Measurements from ENCODE around the gene PDE4B.

Gene PDE4B

DNA sequence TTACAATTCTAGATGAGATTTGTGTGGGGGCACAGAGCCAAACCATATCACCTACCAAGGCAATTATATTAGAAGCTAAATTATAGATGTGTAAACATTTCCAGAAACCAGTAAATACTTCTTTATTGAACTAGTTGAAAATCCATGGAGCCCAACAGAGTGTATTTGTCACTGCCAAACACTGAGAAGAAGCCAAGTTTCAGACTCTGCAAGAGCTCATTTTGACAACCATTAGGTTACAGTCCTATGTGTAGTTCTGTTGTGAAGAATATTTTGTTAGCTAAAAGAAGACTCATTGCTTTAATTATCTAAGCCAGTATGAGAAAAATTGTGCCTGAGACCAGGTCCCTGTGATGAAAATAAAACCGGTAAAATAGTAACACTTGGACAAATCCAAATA, 382.4 kb downstream of the PDE4B start:
- H4K20me1 ChIP-seq (ENCODE audit: insufficient read depth), result no peaks in the 10 kb centered on the region
- no peaks in the 10 kb centered on the region for H3K4me1 ChIP-seq (ENCODE audit: low read depth, poor library complexity, severe bottlenecking)
- H3K4me3 ChIP-seq (IDR thresholded peaks at IDR 0.05; ENCODE audit: insufficient read depth, low read depth, low read length), result no peak overlapping the region
- H3K36me3 ChIP-seq (ENCODE audit: insufficient read depth), result no peaks in the 10 kb centered on the region
- TF ChIP-seq, protein P1, sequence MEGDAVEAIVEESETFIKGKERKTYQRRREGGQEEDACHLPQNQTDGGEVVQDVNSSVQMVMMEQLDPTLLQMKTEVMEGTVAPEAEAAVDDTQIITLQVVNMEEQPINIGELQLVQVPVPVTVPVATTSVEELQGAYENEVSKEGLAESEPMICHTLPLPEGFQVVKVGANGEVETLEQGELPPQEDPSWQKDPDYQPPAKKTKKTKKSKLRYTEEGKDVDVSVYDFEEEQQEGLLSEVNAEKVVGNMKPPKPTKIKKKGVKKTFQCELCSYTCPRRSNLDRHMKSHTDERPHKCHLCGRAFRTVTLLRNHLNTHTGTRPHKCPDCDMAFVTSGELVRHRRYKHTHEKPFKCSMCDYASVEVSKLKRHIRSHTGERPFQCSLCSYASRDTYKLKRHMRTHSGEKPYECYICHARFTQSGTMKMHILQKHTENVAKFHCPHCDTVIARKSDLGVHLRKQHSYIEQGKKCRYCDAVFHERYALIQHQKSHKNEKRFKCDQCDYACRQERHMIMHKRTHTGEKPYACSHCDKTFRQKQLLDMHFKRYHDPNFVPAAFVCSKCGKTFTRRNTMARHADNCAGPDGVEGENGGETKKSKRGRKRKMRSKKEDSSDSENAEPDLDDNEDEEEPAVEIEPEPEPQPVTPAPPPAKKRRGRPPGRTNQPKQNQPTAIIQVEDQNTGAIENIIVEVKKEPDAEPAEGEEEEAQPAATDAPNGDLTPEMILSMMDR (conservative IDR thresholded peaks at IDR 0.05; ENCODE audit: low read depth, low read length), result no peak
- no peak overlapping the region for H3K27ac ChIP-seq
- H3K79me2 ChIP-seq (ENCODE audit: insufficient read depth, low read depth), result no peaks in the 10 kb centered on the region
- H3K27me3 ChIP-seq (ENCODE audit: insufficient read depth, low read depth), result no peaks in the 10 kb centered on the region
- H3K4me2 ChIP-seq, result no peak overlapping the region
- H2AFZ ChIP-seq (ENCODE audit: low read depth), result no peak overlapping the region
- H3K9ac ChIP-seq, result no peak overlapping the region

DNA sequence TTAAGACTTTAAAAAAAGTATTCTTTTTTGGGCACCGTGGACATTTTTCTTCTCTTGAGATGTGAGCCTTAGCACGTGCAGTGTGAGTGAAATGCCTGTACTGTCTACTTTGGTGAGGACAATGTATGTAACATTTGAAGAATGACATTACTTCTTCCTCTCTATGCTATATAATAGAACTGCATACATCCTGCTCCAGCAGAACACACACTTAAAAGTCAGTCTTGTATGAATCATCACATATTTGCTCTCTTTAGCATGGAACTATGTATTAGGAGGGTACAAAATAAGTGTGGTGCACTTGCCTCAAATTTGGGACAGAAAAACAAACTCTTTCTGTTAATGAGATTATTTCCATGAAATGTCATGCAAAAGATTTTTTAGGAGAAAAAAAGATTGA, 382.9 kb downstream of the PDE4B start:
- no peak overlapping the region for H3K4me3 ChIP-seq (IDR thresholded peaks at IDR 0.05; ENCODE audit: insufficient read depth, low read depth, low read length)
- H3K79me2 ChIP-seq (ENCODE audit: insufficient read depth, low read depth), result no peaks in the 10 kb centered on the region
- TF ChIP-seq, protein P1 (conservative IDR thresholded peaks at IDR 0.05; ENCODE audit: low read depth, low read length), result no peak

DNA sequence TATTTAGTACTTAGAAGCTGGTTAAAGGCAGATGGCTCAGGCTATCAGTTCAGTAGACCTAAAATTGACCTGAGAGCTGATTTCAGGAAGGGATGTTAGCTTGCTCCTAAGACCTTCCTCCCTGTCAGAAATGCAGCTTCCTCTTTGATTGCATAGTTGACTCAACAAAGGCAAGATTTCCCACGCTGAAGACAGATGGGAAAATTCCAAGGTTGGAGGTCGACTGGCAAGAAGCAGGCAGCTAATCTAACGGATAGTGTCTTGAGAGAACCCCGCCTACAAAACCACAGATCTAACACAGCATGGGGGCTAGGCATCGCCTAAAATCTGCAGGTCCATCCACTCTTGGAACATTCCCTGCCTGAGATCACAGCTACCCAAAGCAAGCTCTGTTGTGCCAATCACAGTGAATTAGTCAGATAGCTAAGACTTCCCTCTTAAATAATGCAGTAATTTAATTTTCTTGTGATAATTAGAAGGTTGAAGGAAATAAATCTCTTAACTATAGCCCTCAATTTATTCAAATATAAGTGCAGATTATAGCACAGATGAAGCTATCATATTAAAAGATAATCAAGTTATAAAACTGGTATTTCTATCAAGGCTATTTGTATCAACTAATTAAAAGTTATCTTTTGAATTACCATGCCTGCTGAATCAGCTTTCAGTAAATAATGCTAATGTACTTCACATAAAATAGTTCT, 383.5 kb downstream of the PDE4B start:
- Histone ChIP-seq H3K79me2 (ENCODE audit: insufficient read depth, low read depth) (no peaks in the 10 kb centered on the region), H3K4me1 (ENCODE audit: low read depth, poor library complexity, severe bottlenecking) (no peaks in the 10 kb centered on the region), H3K27me3 (ENCODE audit: insufficient read depth, low read depth) (no peaks in the 10 kb centered on the region), H3K36me3 (ENCODE audit: insufficient read depth) (no peaks in the 10 kb centered on the region), H2AFZ (ENCODE audit: low read depth) (no peak overlapping the region), H3K4me3 (IDR thresholded peaks at IDR 0.05; ENCODE audit: insufficient read depth, low read depth, low read length) (no peak overlapping the region), H3K27ac (no peak overlapping the region), H3K4me2 (no peak overlapping the region), H3K9ac (no peak overlapping the region), H4K20me1 (ENCODE audit: insufficient read depth) (no peaks in the 10 kb centered on the region)
- TF ChIP-seq, protein P1 (conservative IDR thresholded peaks at IDR 0.05; ENCODE audit: low read depth, low read length), result no peak

More for the DNA sequence above, 382.9 kb downstream of the PDE4B start:
- H3K4me2 ChIP-seq, result no peak overlapping the region
- no peak overlapping the region for H3K9ac ChIP-seq
- H3K27me3 ChIP-seq (ENCODE audit: insufficient read depth, low read depth), result no peaks in the 10 kb centered on the region
- H4K20me1 ChIP-seq (ENCODE audit: insufficient read depth), result no peaks in the 10 kb centered on the region
- H2AFZ ChIP-seq (ENCODE audit: low read depth), result no peak overlapping the region
- H3K36me3 ChIP-seq (ENCODE audit: insufficient read depth), result no peaks in the 10 kb centered on the region
- H3K27ac ChIP-seq, result no peak overlapping the region
- no peaks in the 10 kb centered on the region for H3K4me1 ChIP-seq (ENCODE audit: low read depth, poor library complexity, severe bottlenecking)

- TF ChIP-seq, protein P1 (conservative IDR thresholded peaks at IDR 0.05; ENCODE audit: low read depth, low read length), result no peak
- Histone ChIP-seq H3K4me2 (no peak overlapping the region), H3K79me2 (ENCODE audit: insufficient read depth, low read depth) (no peaks in the 10 kb centered on the region), H2AFZ (ENCODE audit: low read depth) (no peak overlapping the region), H3K27me3 (ENCODE audit: insufficient read depth, low read depth) (no peaks in the 10 kb centered on the region), H3K9ac (no peak overlapping the region), H4K20me1 (ENCODE audit: insufficient read depth) (no peaks in the 10 kb centered on the region), H3K36me3 (ENCODE audit: insufficient read depth) (no peaks in the 10 kb centered on the region), H3K4me1 (ENCODE audit: low read depth, poor library complexity, severe bottlenecking) (no peaks in the 10 kb centered on the region), H3K27ac (no peak overlapping the region), H3K4me3 (IDR thresholded peaks at IDR 0.05; ENCODE audit: insufficient read depth, low read depth, low read length) (no peak overlapping the region)
These were observed 384.1 kb downstream of the PDE4B start for GRCh38 chr1:66176832-66177231.

Data from KMS-11 (cell line).